HepG2 (cell line): ENCODE results near the gene VPS25. TPM values are rescaled to one million over a fixed set of nuclear protein-coding genes. Genes with fewer than 3 reads are reported as not detected.
A peak's percentile ranks its signal among the peaks of the same experiment; 100 is the strongest.

ENCODE experiments used
- AGO2 ChIP-seq: fragments of 200-400 bp; formaldehyde crosslinking; optimal IDR thresholded peaks from 2 replicates; pipeline ENCODE3; 2017; ENCODE audit warnings: mild to moderate bottlenecking, low read depth, low read length, moderate library complexity
- BORCS8-MEF2B ChIP-seq: sonication (generic); formaldehyde crosslinking; IDR thresholded peaks from 2 replicates; pipeline ENCODE4 v1.8.0; 2022; ENCODE audit warnings: mild to moderate bottlenecking, missing genetic modification reagents
- CC2D1A ChIP-seq: sonication (generic); formaldehyde crosslinking; IDR thresholded peaks from 2 replicates; pipeline ENCODE4 v1.8.1; 2023; ENCODE audit warnings: mild to moderate bottlenecking, missing genetic modification reagents
- CEBPB ChIP-seq: IDR thresholded peaks from 2 replicates; pipeline ENCODE4 v1.6.1; 2011; ENCODE audit warnings: low read depth, low read length, improper control_type of control experiment, borderline replicate concordance
- DNMT3B ChIP-seq: conservative IDR thresholded peaks from 2 replicates; pipeline ENCODE4 v1.6.1; 2016; ENCODE audit warnings: missing biosample characterization, control low read depth
- HOXA7 ChIP-seq: sonication (generic); formaldehyde crosslinking; IDR thresholded peaks from 2 replicates; pipeline ENCODE4 v1.8.1; 2022; ENCODE audit warnings: mild to moderate bottlenecking, missing genetic modification reagents, moderate library complexity
- MAFK ChIP-seq, 2 experiments: IDR thresholded peaks in 1 of 2; conservative IDR thresholded peaks in 1 of 2; 2 replicates each; pipeline ENCODE4 v1.6.1; 2011; ENCODE audit warnings: improper control_type of control experiment in 2 of 2, low read length in 2 of 2
- MIER2 ChIP-seq: IDR thresholded peaks from 2 replicates; pipeline ENCODE4 v1.6.1; 2016; ENCODE audit warnings: missing biosample characterization, missing genetic modification reagents
- NCOA5 ChIP-seq: sonication (generic); formaldehyde crosslinking; IDR thresholded peaks from 2 replicates; pipeline ENCODE4 v1.4.0; 2020; ENCODE audit warnings: missing genetic modification reagents
- NFIB ChIP-seq: sonication (generic); formaldehyde crosslinking; IDR thresholded peaks from 2 replicates; pipeline ENCODE4 v1.9.0; 2021; ENCODE audit warnings: missing genetic modification reagents, mild to moderate bottlenecking, borderline replicate concordance
- NFRKB ChIP-seq: fragments of 450-650 bp; IDR thresholded peaks from 2 replicates; pipeline ENCODE4 v1.6.1; 2017
- PHB2 ChIP-seq: fragments of 450-650 bp; IDR thresholded peaks from 2 replicates; pipeline ENCODE4 v1.6.1; 2018; ENCODE audit not compliant: partially characterized antibody
- REL ChIP-seq: sonication (generic); formaldehyde crosslinking; conservative IDR thresholded peaks from 2 replicates; pipeline ENCODE4 v1.8.0; 2022; ENCODE audit warnings: mild to moderate bottlenecking, missing genetic modification reagents, moderate library complexity
- SMARCE1 ChIP-seq: fragments of 450-650 bp; IDR thresholded peaks from 2 replicates; pipeline ENCODE4 v1.6.1; 2017; ENCODE audit warnings: borderline replicate concordance
- SOX6 ChIP-seq, 2 experiments: fragments of 450-650 bp in 1 of 2; sonication (generic) in 1 of 2; formaldehyde crosslinking in 1 of 2; IDR thresholded peaks; 2 replicates each; pipeline versions ENCODE4 v1.4.0 to v1.6.1; 2017 to 2020; ENCODE audit warnings: antibody characterized with exemption in 1 of 2, mild to moderate bottlenecking in 1 of 2, missing genetic modification reagents in 1 of 2
- TBP ChIP-seq: sonication (generic); formaldehyde crosslinking; IDR thresholded peaks from 2 replicates; pipeline ENCODE4 v1.5.0; 2020; ENCODE audit warnings: missing genetic modification reagents
- THYN1 ChIP-seq: sonication (generic); formaldehyde crosslinking; IDR thresholded peaks from 2 replicates; pipeline ENCODE4 v1.8.1; 2023; ENCODE audit warnings: low read depth, mild to moderate bottlenecking, moderate library complexity, missing genetic modification reagents, borderline replicate concordance
- ZNF546 ChIP-seq: sonication (generic); formaldehyde crosslinking; conservative IDR thresholded peaks from 2 replicates; pipeline ENCODE4 v1.8.1; 2023; ENCODE audit warnings: mild to moderate bottlenecking, missing genetic modification reagents
- ZNF557 ChIP-seq: sonication (generic); formaldehyde crosslinking; IDR thresholded peaks from 2 replicates; pipeline ENCODE4 v1.4.0; 2020; ENCODE audit warnings: missing genetic modification reagents
- ZNF616 ChIP-seq: sonication (generic); formaldehyde crosslinking; IDR thresholded peaks from 2 replicates; pipeline ENCODE4 v1.5.0; 2020; ENCODE audit warnings: low read depth, mild to moderate bottlenecking, missing genetic modification reagents
- ZNF75D ChIP-seq: sonication (generic); formaldehyde crosslinking; IDR thresholded peaks from 2 replicates; pipeline ENCODE4 v1.8.1; 2023; ENCODE audit warnings: missing genetic modification reagents, mild to moderate bottlenecking, borderline replicate concordance
- polyA plus RNA-seq, 8 experiments: library from polyadenylated mRNA; depleted of rRNA in 3 of 8; stranded (reverse) in 7 of 8; unstranded in 1 of 8; fragments of >200 nt; fragmentation: Illumina TruSeq in 4 of 8; extraction: Trizol in 4 of 8; gene quantifications; 2 replicates each; pipeline versions ENCODE4 v1.2.1 to v1.2.3, GENCODE V29; 2011 to 2016; ENCODE audit warnings: low read depth in 4 of 8, missing spikeins in 1 of 8, mixed read lengths in 1 of 8; ENCODE audit not compliant: insufficient read depth in 1 of 8
- total RNA-seq, 5 experiments: library from RNA; depleted of rRNA; stranded (reverse); fragments of >200 nt; fragmentation: Illumina TruSeq; extraction: Trizol; gene quantifications; 2 replicates each; pipeline ENCODE4 v1.2.3, GENCODE V29; 2016; ENCODE audit warnings: low read depth in 1 of 5
- TF ChIP-seq, protein P1 (sequence below): sonication (generic); formaldehyde crosslinking; IDR thresholded peaks from 2 replicates; pipeline ENCODE4 v1.8.0; 2023; ENCODE audit warnings: mild to moderate bottlenecking, missing genetic modification reagents
- TF ChIP-seq, protein P2 (sequence below), 2 experiments: sonication (generic) in 1 of 2; formaldehyde crosslinking in 1 of 2; IDR thresholded peaks; 2 replicates each; pipeline versions ENCODE4 v1.5.1 to v1.6.1; 2011 to 2020; ENCODE audit warnings: borderline replicate concordance in 1 of 2, low read depth in 1 of 2, low read length in 1 of 2, mild to moderate bottlenecking in 1 of 2, missing genetic modification reagents in 1 of 2, moderate library complexity in 1 of 2
- TF ChIP-seq, protein P3 (sequence below): sonication (generic); formaldehyde crosslinking; IDR thresholded peaks from 2 replicates; pipeline ENCODE4 v1.9.0; 2022; ENCODE audit warnings: missing genetic modification reagents, mild to moderate bottlenecking, borderline replicate concordance
- TF ChIP-seq, protein P4 (sequence below): sonication (generic); formaldehyde crosslinking; IDR thresholded peaks from 2 replicates; pipeline ENCODE4 v1.5.0; 2020; ENCODE audit warnings: missing genetic modification reagents, mild to moderate bottlenecking, borderline replicate concordance

VPS25 gene
- total and polyA plus RNA-seq, 2 of the 13 experiments (the other 11 are each of a cell fraction or from before 2014, with no cell fraction given), result 161 to 249 TPM

- TF ChIP-seq CEBPB (no peak), REL (no peak), ZNF616 (CRISPR knock-in tag) (0 out of 2 replicates have a peak, but pooled peaks have one; percentile 2), TBP (CRISPR knock-in tag) (no peak), HOXA7 (no peak), CC2D1A (CRISPR knock-in tag) (no peak), THYN1 (CRISPR knock-in tag) (no peak), NCOA5 (no peak), ZNF546 (CRISPR knock-in tag) (no peak), PHB2 (no peak), ZNF75D (no peak), NFRKB (no peak), DNMT3B (CRISPR knock-in tag) (0 out of 2 replicates have a peak, but pooled peaks have one; percentile 30), ZNF557 (CRISPR knock-in tag) (no peak), SMARCE1 (no peak), MIER2 (no peak), AGO2 (peak; percentile 89), BORCS8-MEF2B (CRISPR knock-in tag) (peak; percentile 54; the same call in 1 of the 2 replicates), NFIB (no peak), SOX6 (IDR thresholded peaks at IDR 0.05) (no peak), SOX6 (CRISPR knock-in tag; IDR thresholded peaks at IDR 0.05) (no peak; the same call in 1 of the 2 replicates), MAFK (conservative IDR thresholded peaks at IDR 0.05 in 1 of 2, IDR thresholded peaks at IDR 0.05 in 1 of 2; ENCODE audit: low read length in 2 of 2) (no peak)
- TF ChIP-seq, protein P1, sequence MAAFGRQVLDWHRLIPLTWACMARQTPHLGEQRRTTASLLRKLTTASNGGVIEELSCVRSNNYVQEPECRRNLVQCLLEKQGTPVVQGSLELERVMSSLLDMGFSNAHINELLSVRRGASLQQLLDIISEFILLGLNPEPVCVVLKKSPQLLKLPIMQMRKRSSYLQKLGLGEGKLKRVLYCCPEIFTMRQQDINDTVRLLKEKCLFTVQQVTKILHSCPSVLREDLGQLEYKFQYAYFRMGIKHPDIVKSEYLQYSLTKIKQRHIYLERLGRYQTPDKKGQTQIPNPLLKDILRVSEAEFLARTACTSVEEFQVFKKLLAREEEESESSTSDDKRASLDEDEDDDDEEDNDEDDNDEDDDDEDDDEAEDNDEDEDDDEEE (CRISPR knock-in tag), result no peak
- TF ChIP-seq, protein P2, sequence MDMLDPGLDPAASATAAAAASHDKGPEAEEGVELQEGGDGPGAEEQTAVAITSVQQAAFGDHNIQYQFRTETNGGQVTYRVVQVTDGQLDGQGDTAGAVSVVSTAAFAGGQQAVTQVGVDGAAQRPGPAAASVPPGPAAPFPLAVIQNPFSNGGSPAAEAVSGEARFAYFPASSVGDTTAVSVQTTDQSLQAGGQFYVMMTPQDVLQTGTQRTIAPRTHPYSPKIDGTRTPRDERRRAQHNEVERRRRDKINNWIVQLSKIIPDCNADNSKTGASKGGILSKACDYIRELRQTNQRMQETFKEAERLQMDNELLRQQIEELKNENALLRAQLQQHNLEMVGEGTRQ (IDR thresholded peaks at IDR 0.05; ENCODE audit: low read depth, low read length), result no peak
- TF ChIP-seq, protein P2 (CRISPR knock-in tag; IDR thresholded peaks at IDR 0.05; ENCODE audit: borderline replicate concordance), result no peak
- TF ChIP-seq, protein P3, sequence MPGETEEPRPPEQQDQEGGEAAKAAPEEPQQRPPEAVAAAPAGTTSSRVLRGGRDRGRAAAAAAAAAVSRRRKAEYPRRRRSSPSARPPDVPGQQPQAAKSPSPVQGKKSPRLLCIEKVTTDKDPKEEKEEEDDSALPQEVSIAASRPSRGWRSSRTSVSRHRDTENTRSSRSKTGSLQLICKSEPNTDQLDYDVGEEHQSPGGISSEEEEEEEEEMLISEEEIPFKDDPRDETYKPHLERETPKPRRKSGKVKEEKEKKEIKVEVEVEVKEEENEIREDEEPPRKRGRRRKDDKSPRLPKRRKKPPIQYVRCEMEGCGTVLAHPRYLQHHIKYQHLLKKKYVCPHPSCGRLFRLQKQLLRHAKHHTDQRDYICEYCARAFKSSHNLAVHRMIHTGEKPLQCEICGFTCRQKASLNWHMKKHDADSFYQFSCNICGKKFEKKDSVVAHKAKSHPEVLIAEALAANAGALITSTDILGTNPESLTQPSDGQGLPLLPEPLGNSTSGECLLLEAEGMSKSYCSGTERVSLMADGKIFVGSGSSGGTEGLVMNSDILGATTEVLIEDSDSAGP (CRISPR knock-in tag), result peak; percentile 4; the same call in 1 of the 2 replicates
- TF ChIP-seq, protein P4, sequence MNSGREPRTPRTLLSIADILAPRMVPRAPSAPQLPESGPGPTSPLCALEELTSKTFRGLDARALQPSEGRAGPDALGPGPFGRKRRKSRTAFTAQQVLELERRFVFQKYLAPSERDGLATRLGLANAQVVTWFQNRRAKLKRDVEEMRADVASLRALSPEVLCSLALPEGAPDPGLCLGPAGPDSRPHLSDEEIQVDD (CRISPR knock-in tag), result 0 out of 2 replicates have a peak, but pooled peaks have one; percentile 15
Observed at GRCh38 chr17:42780851-42781638, 7.8 kb downstream of the VPS25 start (continued).
